IPS-NIHi11 (cell line): Measurements from ENCODE around the gene FCRLB.
"Not testable (repeated sequence)": the region's sequence is repeated elsewhere in the genome, so short reads cannot be mapped to it uniquely, and the experiment has no call there.

Source experiments
- DNase-seq: peaks from one replicate; pipeline ENCODE4 v3.0.0; 2012; ENCODE audit warnings: mixed read lengths, low spot score

The FCRLB gene

GRCh38 chr1:161720956-161721737 is at the start of gene FCRLB:
Gene FCRLB (plus strand): TSS chr1:161721544. CDS start chr1:161722673, 1,129 bp downstream.
- no peak for DNase-seq

- DNase-seq = not testable (repeated sequence)
These were observed 47.9 kb upstream of the FCRLB start for GRCh38 chr1:161673437-161673836.

GRCh38 chr1:161674447-161674846 is 46.9 kb upstream of the FCRLB start:
- DNase-seq = not testable (repeated sequence)

- not testable (repeated sequence) for DNase-seq
These were observed 46.4 kb upstream of the FCRLB start for GRCh38 chr1:161674908-161675307.

GRCh38 chr1:161676441-161676840 is 44.9 kb upstream of the FCRLB start:
- DNase-seq = no peak

GRCh38 chr1:161676958-161677689 is 44.2 kb upstream of the FCRLB start:
- no peak for DNase-seq

- DNase-seq = no peak
These were observed 42.8 kb upstream of the FCRLB start for GRCh38 chr1:161678500-161678899.

- DNase-seq = no peak
These were observed 39.5 kb upstream of the FCRLB start for GRCh38 chr1:161681879-161682278.

GRCh38 chr1:161688946-161689345 is 32.4 kb upstream of the FCRLB start:
- no peak for DNase-seq

- DNase-seq = no peak
These were observed 29.5 kb upstream of the FCRLB start for GRCh38 chr1:161691846-161692245.

GRCh38 chr1:161693020-161693712 is 28.2 kb upstream of the FCRLB start:
- DNase-seq = not testable (repeated sequence)

GRCh38 chr1:161698302-161698701 is 23.0 kb upstream of the FCRLB start:
- not testable (repeated sequence) for DNase-seq

GRCh38 chr1:161702250-161702649 is 19.1 kb upstream of the FCRLB start:
- no peak for DNase-seq

- DNase-seq = no peak
These were observed 15.8 kb upstream of the FCRLB start for GRCh38 chr1:161705537-161705936.

- no peak for DNase-seq
These were observed 15.2 kb upstream of the FCRLB start for GRCh38 chr1:161706113-161706481.

GRCh38 chr1:161706482-161707347 is 14.6 kb upstream of the FCRLB start, which contains the start of gene FCRLA:
Gene FCRLA (plus strand): TSS chr1:161707229. CDS start chr1:161707265, 36 bp downstream.
- no peak for DNase-seq

GRCh38 chr1:161707503-161707902 is 13.8 kb upstream of the FCRLB start:
- DNase-seq = no peak

GRCh38 chr1:161709373-161709772 is 12.0 kb upstream of the FCRLB start:
- no peak for DNase-seq

GRCh38 chr1:161710560-161710959 is 10.8 kb upstream of the FCRLB start:
- no peak for DNase-seq

GRCh38 chr1:161718559-161719324 is 2.6 kb upstream of the FCRLB start:
- DNase-seq = no peak

GRCh38 chr1:161719325-161719611 is 2.1 kb upstream of the FCRLB start:
- no peak for DNase-seq
